Measurements from ENCODE around the gene DPP10. TPM values are rescaled to one million over a fixed set of nuclear protein-coding genes. Genes with fewer than 3 reads are reported as not detected.

Gene DPP10
- total and polyA plus RNA-seq, 2 of the 13 experiments (the other 11 are each of a cell fraction or from before 2014, with no cell fraction given) = 0.95 to 1.7 TPM

DNA sequence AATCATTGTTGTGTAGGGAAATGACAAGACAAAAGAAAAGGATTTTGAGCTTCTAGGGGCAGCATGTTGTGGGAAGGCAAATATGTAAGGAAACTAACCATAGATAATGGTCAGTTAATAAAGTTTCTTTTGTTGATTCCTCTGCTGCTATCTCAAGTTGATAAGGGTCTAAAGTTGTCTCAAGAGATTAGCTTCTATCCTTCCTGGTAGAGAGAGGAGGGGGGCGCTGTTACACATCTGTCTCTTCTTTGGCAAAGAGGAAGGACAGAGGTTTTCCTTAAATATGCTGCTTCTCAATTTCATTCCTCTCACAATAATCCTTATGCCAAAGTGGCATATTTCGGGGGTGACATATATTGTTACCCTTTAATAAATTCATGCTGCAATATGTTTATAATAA is 944.0 kb downstream of the DPP10 start:
- no peak overlapping the region for H3K4me2 ChIP-seq (ENCODE audit: low read depth, low read length)
- H3K36me3 ChIP-seq (replicated peaks in 1 of 2; ENCODE audit: control insufficient read depth in 1 of 2, insufficient read depth in 2 of 2, low read length in 2 of 2) = no peaks in the 10 kb centered on the region
- 20% methylated on average over 2 of the region's 2 CpGs for WGBS (ENCODE audit: low lambda C conversion rate)
- intact Hi-C loops (cut with micrococcal nuclease; ENCODE audit: unreplicated experiment) = no loop called here
- H4K20me1 ChIP-seq (ENCODE audit: insufficient read depth, low read length) = no peaks in the 10 kb centered on the region
- H3K9ac ChIP-seq (ENCODE audit: insufficient read depth, low read depth, low read length) = no peak overlapping the region
- no peak overlapping the region for H3K4me3 ChIP-seq (replicated peaks in 1 of 3; ENCODE audit: insufficient read depth in 1 of 3, low read depth in 2 of 3, low read length in 3 of 3)
- H2AFZ ChIP-seq (ENCODE audit: low read length) = no peak overlapping the region
- CTCF ChIA-PET (ENCODE audit: low intra/inter-chr PET ratio, low total read pairs) = no interaction called here
- peaks cover 92% of the 10 kb centered on the region for H3K9me3 ChIP-seq (ENCODE audit: low read length)
- POLR2A ChIA-PET = no interaction called here
- no peaks in the 10 kb centered on the region for H3K4me1 ChIP-seq (ENCODE audit: insufficient read depth, low read length)
- H3K27me3 ChIP-seq (ENCODE audit: control insufficient read depth in 1 of 2, insufficient read depth in 2 of 2, low read length in 2 of 2) = no peaks in the 10 kb centered on the region
- no peak overlapping the region for H3K27ac ChIP-seq (ENCODE audit: extremely low read length, insufficient read depth, low read length)
- ATAC-seq = no peak
- in situ Hi-C loops (cut with HindIII; ENCODE audit: extremely low pct_ligation_motif_present, low pct_unique_long_range_greater_than_20kb) = no loop called here
- no peak for FAIRE-seq
- no peak for DNase-seq (ENCODE audit: low spot score)
- TF ChIP-seq KDM4B (CRISPR knock-in tag; IDR thresholded peaks at IDR 0.05) (no peak), ZNF230 (CRISPR knock-in tag; IDR thresholded peaks at IDR 0.05) (no peak), ZNF12 (CRISPR knock-in tag; IDR thresholded peaks at IDR 0.05) (no peak), ZFP62 (CRISPR knock-in tag; IDR thresholded peaks at IDR 0.05) (no peak), MAF1 (CRISPR knock-in tag; IDR thresholded peaks at IDR 0.05; ENCODE audit: borderline replicate concordance) (no peak), RFXAP (CRISPR knock-in tag; IDR thresholded peaks at IDR 0.05; ENCODE audit: borderline replicate concordance) (no peak), ZNF550 (CRISPR knock-in tag; IDR thresholded peaks at IDR 0.05; ENCODE audit: borderline replicate concordance) (no peak), ZBTB3 (CRISPR knock-in tag; IDR thresholded peaks at IDR 0.05; ENCODE audit: borderline replicate concordance, low read depth) (no peak), CBX1 (IDR thresholded peaks at IDR 0.05; ENCODE audit: low read depth) (no peak), ZNF552 (CRISPR knock-in tag; IDR thresholded peaks at IDR 0.05; ENCODE audit: borderline replicate concordance) (no peak), MTA3 (CRISPR knock-in tag; IDR thresholded peaks at IDR 0.05) (no peak), ZNF713 (CRISPR knock-in tag; IDR thresholded peaks at IDR 0.05) (no peak)
- TF ChIP-seq, protein P1, sequence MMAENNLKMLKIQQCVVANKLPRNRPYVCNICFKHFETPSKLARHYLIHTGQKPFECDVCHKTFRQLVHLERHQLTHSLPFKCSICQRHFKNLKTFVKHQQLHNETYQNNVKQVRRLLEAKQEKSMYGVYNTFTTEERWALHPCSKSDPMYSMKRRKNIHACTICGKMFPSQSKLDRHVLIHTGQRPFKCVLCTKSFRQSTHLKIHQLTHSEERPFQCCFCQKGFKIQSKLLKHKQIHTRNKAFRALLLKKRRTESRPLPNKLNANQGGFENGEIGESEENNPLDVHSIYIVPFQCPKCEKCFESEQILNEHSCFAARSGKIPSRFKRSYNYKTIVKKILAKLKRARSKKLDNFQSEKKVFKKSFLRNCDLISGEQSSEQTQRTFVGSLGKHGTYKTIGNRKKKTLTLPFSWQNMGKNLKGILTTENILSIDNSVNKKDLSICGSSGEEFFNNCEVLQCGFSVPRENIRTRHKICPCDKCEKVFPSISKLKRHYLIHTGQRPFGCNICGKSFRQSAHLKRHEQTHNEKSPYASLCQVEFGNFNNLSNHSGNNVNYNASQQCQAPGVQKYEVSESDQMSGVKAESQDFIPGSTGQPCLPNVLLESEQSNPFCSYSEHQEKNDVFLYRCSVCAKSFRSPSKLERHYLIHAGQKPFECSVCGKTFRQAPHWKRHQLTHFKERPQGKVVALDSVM (CRISPR knock-in tag; IDR thresholded peaks at IDR 0.05) = no peak
- TF ChIP-seq, protein P2, sequence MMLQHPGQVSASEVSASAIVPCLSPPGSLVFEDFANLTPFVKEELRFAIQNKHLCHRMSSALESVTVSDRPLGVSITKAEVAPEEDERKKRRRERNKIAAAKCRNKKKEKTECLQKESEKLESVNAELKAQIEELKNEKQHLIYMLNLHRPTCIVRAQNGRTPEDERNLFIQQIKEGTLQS (CRISPR knock-in tag; IDR thresholded peaks at IDR 0.05) = no peak
- TF ChIP-seq, protein P3, sequence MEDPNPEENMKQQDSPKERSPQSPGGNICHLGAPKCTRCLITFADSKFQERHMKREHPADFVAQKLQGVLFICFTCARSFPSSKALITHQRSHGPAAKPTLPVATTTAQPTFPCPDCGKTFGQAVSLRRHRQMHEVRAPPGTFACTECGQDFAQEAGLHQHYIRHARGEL (CRISPR knock-in tag; IDR thresholded peaks at IDR 0.05) = no peak
- TF ChIP-seq, protein P4, sequence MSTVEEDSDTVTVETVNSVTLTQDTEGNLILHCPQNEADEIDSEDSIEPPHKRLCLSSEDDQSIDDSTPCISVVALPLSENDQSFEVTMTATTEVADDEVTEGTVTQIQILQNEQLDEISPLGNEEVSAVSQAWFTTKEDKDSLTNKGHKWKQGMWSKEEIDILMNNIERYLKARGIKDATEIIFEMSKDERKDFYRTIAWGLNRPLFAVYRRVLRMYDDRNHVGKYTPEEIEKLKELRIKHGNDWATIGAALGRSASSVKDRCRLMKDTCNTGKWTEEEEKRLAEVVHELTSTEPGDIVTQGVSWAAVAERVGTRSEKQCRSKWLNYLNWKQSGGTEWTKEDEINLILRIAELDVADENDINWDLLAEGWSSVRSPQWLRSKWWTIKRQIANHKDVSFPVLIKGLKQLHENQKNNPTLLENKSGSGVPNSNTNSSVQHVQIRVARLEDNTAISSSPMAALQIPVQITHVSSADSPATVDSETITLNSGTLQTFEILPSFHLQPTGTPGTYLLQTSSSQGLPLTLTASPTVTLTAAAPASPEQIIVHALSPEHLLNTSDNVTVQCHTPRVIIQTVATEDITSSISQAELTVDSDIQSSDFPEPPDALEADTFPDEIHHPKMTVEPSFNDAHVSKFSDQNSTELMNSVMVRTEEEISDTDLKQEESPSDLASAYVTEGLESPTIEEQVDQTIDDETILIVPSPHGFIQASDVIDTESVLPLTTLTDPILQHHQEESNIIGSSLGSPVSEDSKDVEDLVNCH (CRISPR knock-in tag; IDR thresholded peaks at IDR 0.05) = no peak
- TF ChIP-seq, protein P5, sequence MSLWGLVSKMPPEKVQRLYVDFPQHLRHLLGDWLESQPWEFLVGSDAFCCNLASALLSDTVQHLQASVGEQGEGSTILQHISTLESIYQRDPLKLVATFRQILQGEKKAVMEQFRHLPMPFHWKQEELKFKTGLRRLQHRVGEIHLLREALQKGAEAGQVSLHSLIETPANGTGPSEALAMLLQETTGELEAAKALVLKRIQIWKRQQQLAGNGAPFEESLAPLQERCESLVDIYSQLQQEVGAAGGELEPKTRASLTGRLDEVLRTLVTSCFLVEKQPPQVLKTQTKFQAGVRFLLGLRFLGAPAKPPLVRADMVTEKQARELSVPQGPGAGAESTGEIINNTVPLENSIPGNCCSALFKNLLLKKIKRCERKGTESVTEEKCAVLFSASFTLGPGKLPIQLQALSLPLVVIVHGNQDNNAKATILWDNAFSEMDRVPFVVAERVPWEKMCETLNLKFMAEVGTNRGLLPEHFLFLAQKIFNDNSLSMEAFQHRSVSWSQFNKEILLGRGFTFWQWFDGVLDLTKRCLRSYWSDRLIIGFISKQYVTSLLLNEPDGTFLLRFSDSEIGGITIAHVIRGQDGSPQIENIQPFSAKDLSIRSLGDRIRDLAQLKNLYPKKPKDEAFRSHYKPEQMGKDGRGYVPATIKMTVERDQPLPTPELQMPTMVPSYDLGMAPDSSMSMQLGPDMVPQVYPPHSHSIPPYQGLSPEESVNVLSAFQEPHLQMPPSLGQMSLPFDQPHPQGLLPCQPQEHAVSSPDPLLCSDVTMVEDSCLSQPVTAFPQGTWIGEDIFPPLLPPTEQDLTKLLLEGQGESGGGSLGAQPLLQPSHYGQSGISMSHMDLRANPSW (CRISPR knock-in tag; IDR thresholded peaks at IDR 0.05; ENCODE audit: borderline replicate concordance) = no peak
- no peaks in the 10 kb centered on the region for H3K79me2 ChIP-seq (ENCODE audit: insufficient read depth, low read length)
- no TSS peak for BruUV-seq (replicated peaks)

Measured in HepG2 (cell line).